Spinal cord (tissue), 10 donors: Measurements from ENCODE around the gene SPNS1. TPM values are rescaled to one million over a fixed set of nuclear protein-coding genes. Genes with fewer than 3 reads are reported as not detected.

Experiments
- DNase-seq, 6 donors: peaks; one replicate each; pipeline versions ENCODE4 v3.0.0 to v3.0.0-alpha.2; 2013 to 2015; ENCODE audit warnings: low spot score in 6 of 6, low read depth in 4 of 6
- H3K27ac ChIP-seq: one replicate; pipeline ENCODE4 v1.5.1; 2013; ENCODE audit warnings: low read depth, low read length, control low read depth
- H3K27me3 ChIP-seq: one replicate; pipeline ENCODE4 v1.6.1; 2013; ENCODE audit warnings: low read length; ENCODE audit not compliant: control insufficient read depth, insufficient read depth
- H3K36me3 ChIP-seq: one replicate; pipeline ENCODE4 v1.6.1; 2013; ENCODE audit warnings: low read length; ENCODE audit not compliant: control insufficient read depth, insufficient read depth
- H3K4me1 ChIP-seq: one replicate; pipeline ENCODE4 v1.6.1; 2013; ENCODE audit warnings: low read length; ENCODE audit not compliant: control insufficient read depth, insufficient read depth
- H3K4me3 ChIP-seq: one replicate; pipeline ENCODE4 v1.5.1; 2013; ENCODE audit warnings: low read depth, low read length, control low read depth
- H3K9me3 ChIP-seq: one replicate; pipeline ENCODE4 v1.6.1; 2013; ENCODE audit warnings: low read length; ENCODE audit not compliant: control insufficient read depth, insufficient read depth
- WGBS: methylation state at CpG from one replicate; pipeline ENCODE4 v1.1.5; 2013; ENCODE audit warnings: missing lambda C conversion rate; ENCODE audit not compliant: insufficient coverage; 5-methylcytosine and 5-hydroxymethylcytosine counted together
- polyA plus RNA-seq, 2 donors: library from polyadenylated mRNA; unstranded; fragments of 120-200 nt; gene quantifications; one replicate each; pipeline ENCODE4 v1.2.1, GENCODE V29; 2013; ENCODE audit not compliant: insufficient read length in 2 of 2
- total RNA-seq, 2 donors: library from RNA; depleted of rRNA in 1 of 2; stranded (reverse); fragments of 120-200 nt in 1 of 2; fragments of >200 nt in 1 of 2; gene quantifications; one replicate each; pipeline versions ENCODE4 v1.2.3 to v1.2.4, GENCODE V29; 2013 to 2014
- donor health status: healthy.

Gene SPNS1
- total and polyA plus RNA-seq, 4 donors, result 18.4 to 66.9 (median 41.3) TPM

DNA sequence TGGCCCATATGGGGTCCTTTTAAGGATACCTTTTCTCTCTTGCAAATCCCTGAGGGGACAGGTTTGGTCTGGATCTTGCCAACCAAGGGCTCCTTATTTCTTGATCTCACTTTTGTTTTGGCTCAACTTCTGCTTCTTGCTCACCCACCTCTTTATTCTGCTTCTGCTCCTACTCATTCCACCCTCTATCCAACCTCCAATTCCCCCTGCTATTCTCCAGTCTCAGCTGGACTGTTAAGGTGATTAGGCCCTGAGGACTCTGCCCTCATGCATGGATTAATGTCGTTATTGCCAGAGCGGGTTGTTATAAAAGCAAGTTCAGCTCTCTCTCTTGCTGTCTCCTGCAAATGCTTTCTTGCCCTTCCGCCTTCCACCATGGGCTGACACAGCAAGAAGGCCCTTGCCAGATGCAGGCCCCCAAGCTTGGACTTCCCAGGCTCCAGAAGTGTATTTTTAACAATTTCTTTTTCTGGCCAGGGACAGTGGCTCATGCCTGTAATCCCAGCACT is 40.0 kb downstream of the SPNS1 start:
- Histone ChIP-seq H3K9me3 (no peaks in the 10 kb centered on the region), H3K27ac (no peak overlapping the region), H3K4me3 (no peak overlapping the region), H3K36me3 (no peaks in the 10 kb centered on the region), H3K4me1 (no peaks in the 10 kb centered on the region), H3K27me3 (no peaks in the 10 kb centered on the region)
- WGBS, result 81% methylated on average over 3 of the region's 3 CpGs
- DNase-seq, result no peak

GRCh38 chr16:29022196-29022595 is 47.6 kb downstream of the SPNS1 start:
- Histone ChIP-seq H3K4me3 (no peak overlapping the region), H3K36me3 (no peaks in the 10 kb centered on the region), H3K9me3 (no peaks in the 10 kb centered on the region), H3K27ac (no peak overlapping the region), H3K4me1 (no peaks in the 10 kb centered on the region), H3K27me3 (no peaks in the 10 kb centered on the region)
- DNase-seq, result no peak
- WGBS, result 92% methylated on average over 5 of the region's 5 CpGs

DNA sequence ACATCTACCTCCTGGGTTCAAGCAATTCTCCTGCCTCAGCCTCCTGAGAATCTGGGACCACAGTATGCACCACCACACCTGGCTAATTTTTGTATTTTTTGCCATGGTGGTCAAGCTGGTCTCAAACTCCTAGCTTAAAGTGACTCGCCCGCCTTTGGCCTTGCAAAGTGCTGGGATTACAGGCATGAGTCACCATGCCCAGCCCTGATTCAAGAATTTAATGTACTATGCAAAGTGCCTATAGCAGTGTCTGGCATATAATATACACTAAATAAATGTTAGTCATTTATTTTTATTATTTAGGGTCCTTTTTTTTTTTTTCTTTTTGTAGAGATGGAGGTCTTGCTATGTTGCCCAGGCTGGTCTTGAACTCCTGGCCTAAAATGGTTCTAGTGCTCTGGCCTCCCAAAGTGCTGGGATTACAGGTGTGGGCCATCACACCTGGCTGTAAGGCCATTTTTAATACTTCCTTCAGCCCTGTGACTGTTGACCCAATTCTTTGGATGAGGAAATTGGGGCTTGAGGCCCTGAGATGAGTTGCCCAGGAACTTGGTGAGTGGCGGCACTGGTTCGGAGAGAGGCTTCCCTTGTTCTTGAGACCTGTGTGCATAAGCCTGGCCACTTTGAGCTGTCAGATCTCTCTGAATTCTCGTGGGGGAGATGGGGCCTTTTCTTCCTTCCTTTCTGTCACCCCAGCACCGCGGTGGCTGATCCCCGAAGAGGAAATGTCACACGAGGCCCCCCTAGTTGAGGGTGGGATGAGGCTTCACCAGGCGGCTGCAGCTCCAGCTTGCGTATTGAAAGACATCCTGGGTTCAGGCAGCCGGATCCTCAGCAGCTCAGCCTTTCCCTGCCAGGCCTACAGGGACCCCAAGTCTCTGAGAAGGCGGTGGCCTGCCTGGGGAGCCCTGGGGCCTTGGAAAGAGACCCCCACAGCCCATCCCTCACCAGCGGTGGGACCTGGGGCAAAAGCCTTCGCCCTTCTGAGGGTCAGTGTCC is 49.0 kb downstream of the SPNS1 start:
- 83% methylated on average over 7 of the region's 15 CpGs for WGBS

GRCh38 chr16:29024278-29024677 is 49.7 kb downstream of the SPNS1 start:
- no peak overlapping the region for H3K4me3 ChIP-seq
- no peaks in the 10 kb centered on the region for H3K36me3 ChIP-seq
- WGBS, result no CpG with 5 or more reads among the region's 5 CpGs
- H3K27me3 ChIP-seq, result no peaks in the 10 kb centered on the region
- H3K27ac ChIP-seq, result no peak overlapping the region
- no peak for DNase-seq
- peaks cover 4% of the 10 kb centered on the region for H3K4me1 ChIP-seq
- H3K9me3 ChIP-seq, result no peaks in the 10 kb centered on the region

More for the DNA sequence above, 49.0 kb downstream of the SPNS1 start:
- Histone ChIP-seq H3K9me3 (no peaks in the 10 kb centered on the region), H3K27me3 (no peaks in the 10 kb centered on the region), H3K36me3 (no peaks in the 10 kb centered on the region), H3K4me1 (no peaks in the 10 kb centered on the region), H3K4me3 (no peak overlapping the region), H3K27ac (no peak overlapping the region)
- no peak for DNase-seq

GRCh38 chr16:29025218-29025617 is 50.6 kb downstream of the SPNS1 start:
- H3K27me3 ChIP-seq, result no peaks in the 10 kb centered on the region
- no peak overlapping the region for H3K4me3 ChIP-seq
- WGBS, result 83% methylated on average over 2 of the region's 5 CpGs

GRCh38 chr16:29025735-29026134 is 51.2 kb downstream of the SPNS1 start:
- H3K4me3 ChIP-seq, result no peak overlapping the region
- peaks cover 4% of the 10 kb centered on the region for H3K4me1 ChIP-seq
- H3K9me3 ChIP-seq, result no peaks in the 10 kb centered on the region
- no peak for DNase-seq
- WGBS, result 100% methylated on average over 3 of the region's 4 CpGs
- H3K27me3 ChIP-seq, result no peaks in the 10 kb centered on the region
- no peaks in the 10 kb centered on the region for H3K36me3 ChIP-seq
- no peak overlapping the region for H3K27ac ChIP-seq

More at GRCh38 chr16:29025218-29025617, 50.6 kb downstream of the SPNS1 start:
- Histone ChIP-seq H3K9me3 (no peaks in the 10 kb centered on the region), H3K36me3 (no peaks in the 10 kb centered on the region), H3K27ac (no peak overlapping the region), H3K4me1 (peaks cover 4% of the 10 kb centered on the region)
- DNase-seq, result no peak

DNA sequence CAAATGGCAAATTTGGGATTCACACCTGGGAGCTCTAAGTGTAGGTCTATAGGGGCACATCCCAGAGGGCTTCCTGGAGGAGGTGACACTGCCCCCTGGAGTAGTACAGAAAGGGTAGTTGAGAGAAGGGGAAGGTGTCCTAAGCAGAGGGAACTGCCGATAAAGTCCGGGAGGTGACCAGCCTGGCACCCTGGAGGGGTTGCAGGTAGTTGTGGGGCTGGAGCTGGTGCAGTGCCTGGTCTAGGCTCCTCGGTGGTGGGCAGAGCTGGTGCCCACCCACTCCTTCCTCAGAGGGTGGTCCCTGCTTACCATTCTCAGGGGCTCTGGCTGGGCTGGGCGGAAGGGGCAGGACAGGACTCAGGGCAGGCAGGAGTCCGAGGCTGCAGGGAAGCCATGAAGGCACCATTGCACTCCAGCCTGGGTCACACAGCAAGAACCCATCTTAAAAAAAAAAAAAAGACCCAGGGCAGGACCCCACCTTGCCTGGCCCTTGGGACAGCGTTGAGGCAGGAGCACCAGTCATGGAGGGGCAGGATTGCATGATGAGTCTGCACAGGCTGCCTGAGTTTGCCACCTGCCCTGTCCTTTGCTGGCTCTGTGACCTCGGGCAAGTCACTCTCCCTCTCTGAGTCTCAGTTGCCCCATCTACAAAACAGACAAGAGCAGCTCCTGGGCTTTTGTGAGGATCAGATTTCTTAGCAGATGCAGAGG is 54.0 kb downstream of the SPNS1 start:
- Histone ChIP-seq H3K9me3 (no peaks in the 10 kb centered on the region), H3K27me3 (no peaks in the 10 kb centered on the region), H3K4me1 (peaks cover 4% of the 10 kb centered on the region), H3K36me3 (no peaks in the 10 kb centered on the region), H3K4me3 (no peak overlapping the region), H3K27ac (no peak overlapping the region)
- WGBS, result 88% methylated on average over 7 of the region's 7 CpGs
- no peak for DNase-seq

- WGBS, result 52% methylated on average over 13 of the region's 16 CpGs
Observed at GRCh38 chr16:29029168-29029994, 54.8 kb downstream of the SPNS1 start.

More at GRCh38 chr16:29029168-29029994, 54.8 kb downstream of the SPNS1 start:
- H3K4me1 ChIP-seq, result peaks cover 4% of the 10 kb centered on the region
- H3K9me3 ChIP-seq, result no peaks in the 10 kb centered on the region
- H3K27me3 ChIP-seq, result no peaks in the 10 kb centered on the region
- H3K36me3 ChIP-seq, result no peaks in the 10 kb centered on the region
- no peak overlapping the region for H3K27ac ChIP-seq
- DNase-seq, result no peak
- H3K4me3 ChIP-seq, result no peak overlapping the region
